Endothelial cell (in vitro differentiated cells): ENCODE measurements around the gene CHST6. TPM values are rescaled to one million over a fixed set of nuclear protein-coding genes. Genes with fewer than 3 reads are reported as not detected.
"Not testable (repeated sequence)": the region's sequence is repeated elsewhere in the genome, so short reads cannot be mapped to it uniquely, and the experiment has no call there.

Experiments
- DNase-seq: peaks from one replicate; pipeline ENCODE4 v3.0.0; 2021; ENCODE audit warnings: low spot score
- H3K27ac Mint-ChIP-seq: one replicate; pipeline ENCODE4 v1.8.0; 2021; ENCODE audit warnings: mixed read lengths, inconsistent platforms; ENCODE audit not compliant: unreplicated experiment
- H3K27me3 Mint-ChIP-seq: one replicate; pipeline ENCODE4 v1.8.0; 2021; ENCODE audit warnings: mild to moderate bottlenecking, moderate library complexity, mixed read lengths, inconsistent platforms; ENCODE audit not compliant: unreplicated experiment
- H3K36me3 Mint-ChIP-seq: one replicate; pipeline ENCODE4 v1.8.0; 2021; ENCODE audit warnings: mild to moderate bottlenecking, low read depth, mixed read lengths, inconsistent platforms; ENCODE audit not compliant: unreplicated experiment
- H3K4me1 Mint-ChIP-seq: one replicate; pipeline ENCODE4 v1.8.0; 2021; ENCODE audit warnings: mild to moderate bottlenecking, mixed read lengths, inconsistent platforms; ENCODE audit not compliant: unreplicated experiment
- H3K4me3 Mint-ChIP-seq: one replicate; pipeline ENCODE4 v1.8.0; 2021; ENCODE audit warnings: mild to moderate bottlenecking, mixed read lengths, inconsistent platforms; ENCODE audit not compliant: unreplicated experiment
- H3K9me3 Mint-ChIP-seq: one replicate; pipeline ENCODE4 v1.8.0; 2021; ENCODE audit warnings: mixed read lengths, inconsistent platforms; ENCODE audit not compliant: unreplicated experiment
- CTCF ChIP-seq: fragments of 200-600 bp; sonication (generic); IDR thresholded peaks from one replicate; pipeline ENCODE4 v1.5.0; 2021; ENCODE audit warnings: antibody characterized with exemption; ENCODE audit not compliant: unreplicated experiment
- total RNA-seq: library from RNA; stranded (reverse); fragmentation: NEBNext Ultra II Directional; extraction: Animal tissue kit (Norgen Biotek cat#: 25700); gene quantifications from one replicate; pipeline ENCODE4 v1.2.1, GENCODE V29; 2021; ENCODE audit not compliant: unreplicated experiment

The CHST6 gene
- total RNA-seq, 1 donor from 2014 or later = 5.3 TPM

GRCh38 chr16:75464122-75464918, 30.9 kb downstream of the CHST6 start, which contains the start of gene TMEM170A:
Gene TMEM170A, minus strand, starts transcription at chr16:75464689. Its CDS starts 89 bp downstream, at chr16:75464600.
- peak; percentile 100 for TF ChIP-seq CTCF
- DNase-seq = peak; percentile 100
- peaks cover 20% of the 10 kb centered on the region for H3K4me1 Mint-ChIP-seq
- H3K4me3 Mint-ChIP-seq = peak within 1 kb of the TSS; percentile 98
- no peaks in the 10 kb centered on the region for H3K9me3 Mint-ChIP-seq
- peaks cover 4% of the 10 kb centered on the region for H3K27me3 Mint-ChIP-seq
- H3K36me3 Mint-ChIP-seq = peaks cover 3% of the 10 kb centered on the region
- peak within 1 kb of the TSS; percentile 82 for H3K27ac Mint-ChIP-seq

GRCh38 chr16:75463389-75464121, 31.7 kb downstream of the CHST6 start:
- not testable (repeated sequence) for H3K27me3 Mint-ChIP-seq, H3K36me3 Mint-ChIP-seq, H3K9me3 Mint-ChIP-seq
- Mint-ChIP-seq H3K4me3 (peak overlapping the region; percentile 98), H3K4me1 (peaks cover 20% of the 10 kb centered on the region), H3K27ac (peak overlapping the region; percentile 82)
- peak; percentile 41 for DNase-seq

GRCh38 chr16:75462806-75463205, 32.4 kb downstream of the CHST6 start:
- no peak for DNase-seq
- H3K27ac Mint-ChIP-seq = no peak overlapping the region
- TF ChIP-seq CTCF = no peak
- H3K27me3 Mint-ChIP-seq = peaks cover 4% of the 10 kb centered on the region
- peaks cover 3% of the 10 kb centered on the region for H3K36me3 Mint-ChIP-seq
- peak overlapping the region; percentile 98 for H3K4me3 Mint-ChIP-seq
- no peaks in the 10 kb centered on the region for H3K9me3 Mint-ChIP-seq
- peaks cover 20% of the 10 kb centered on the region for H3K4me1 Mint-ChIP-seq

GRCh38 chr16:75461575-75461974, 33.7 kb downstream of the CHST6 start:
- Mint-ChIP-seq H3K9me3 (no peaks in the 10 kb centered on the region), H3K4me3 (no peak overlapping the region), H3K27ac (no peak overlapping the region), H3K4me1 (peaks cover 23% of the 10 kb centered on the region), H3K27me3 (peaks cover 4% of the 10 kb centered on the region), H3K36me3 (peaks cover 3% of the 10 kb centered on the region)
- TF ChIP-seq CTCF = no peak
- DNase-seq = no peak

- Mint-ChIP-seq H3K27me3 (peaks cover 6% of the 10 kb centered on the region), H3K4me1 (peaks cover 31% of the 10 kb centered on the region), H3K36me3 (peaks cover 3% of the 10 kb centered on the region), H3K9me3 (no peaks in the 10 kb centered on the region), H3K4me3 (peak overlapping the region; percentile 3), H3K27ac (peak overlapping the region; percentile 28)
- TF ChIP-seq CTCF = no peak
- DNase-seq = no peak
These were observed 34.8 kb downstream of the CHST6 start for GRCh38 chr16:75460446-75460845.
